Activated CD8-positive, alpha-beta memory T cell treated with anti-CD3 and anti-CD28 coated beads, Interleukin-2, amount 50 U/mL, for 48 hours (primary cell): Measurements from ENCODE around the gene LENG9.
"Not testable (repeated sequence)": the region's sequence is repeated elsewhere in the genome, so short reads cannot be mapped to it uniquely, and the experiment has no call there.

Experiments
- DNase-seq: peaks from one replicate; pipeline ENCODE4 v3.0.0-alpha.2; 2020

The LENG9 gene

GRCh38 chr19:54463531-54464043 is at the start of gene LENG9:
TSS of gene LENG9 (minus strand) at chr19:54463778. CDS start at chr19:54463526, 252 bp downstream.
- peak; percentile 97 for DNase-seq

DNA sequence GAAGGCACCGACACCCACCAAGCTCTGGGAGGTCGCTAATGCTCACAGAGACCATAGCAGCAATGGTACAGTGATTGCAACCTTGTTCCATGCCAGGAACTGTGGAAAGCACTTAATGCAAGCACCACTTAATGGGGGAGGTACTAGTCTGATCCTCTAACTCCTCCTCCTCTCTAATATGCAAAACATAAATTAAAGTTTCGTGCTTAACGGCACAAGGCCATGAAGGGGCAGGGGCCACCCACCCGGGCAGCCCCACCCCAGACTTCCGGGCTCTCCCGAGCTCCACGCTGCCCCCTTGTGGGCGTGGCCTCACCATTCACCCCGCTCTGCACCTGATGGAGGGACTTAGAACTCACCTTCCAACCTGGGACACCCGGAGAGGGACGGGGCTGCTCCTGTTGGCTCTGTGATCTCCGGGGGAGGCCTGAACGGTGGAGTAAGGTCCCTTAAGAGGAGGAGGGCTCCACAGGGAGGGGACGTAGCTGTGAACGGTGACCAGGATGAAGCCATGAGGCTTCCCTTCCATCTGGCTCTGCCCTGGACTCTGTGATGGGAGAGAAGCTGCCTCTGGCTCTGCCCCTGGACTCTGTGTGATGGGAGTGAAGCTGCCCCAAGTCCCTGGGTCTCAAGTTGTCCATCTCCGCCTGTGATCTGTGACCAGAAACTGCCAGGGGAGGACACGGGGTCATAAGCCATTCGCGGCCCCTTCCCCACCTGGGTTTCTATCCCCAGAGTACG is 45.8 kb upstream of the LENG9 start:
- not testable (repeated sequence) for DNase-seq

- DNase-seq: not testable (repeated sequence)
Measured at GRCh38 chr19:54508487-54508886, 44.9 kb upstream of the LENG9 start.

DNA sequence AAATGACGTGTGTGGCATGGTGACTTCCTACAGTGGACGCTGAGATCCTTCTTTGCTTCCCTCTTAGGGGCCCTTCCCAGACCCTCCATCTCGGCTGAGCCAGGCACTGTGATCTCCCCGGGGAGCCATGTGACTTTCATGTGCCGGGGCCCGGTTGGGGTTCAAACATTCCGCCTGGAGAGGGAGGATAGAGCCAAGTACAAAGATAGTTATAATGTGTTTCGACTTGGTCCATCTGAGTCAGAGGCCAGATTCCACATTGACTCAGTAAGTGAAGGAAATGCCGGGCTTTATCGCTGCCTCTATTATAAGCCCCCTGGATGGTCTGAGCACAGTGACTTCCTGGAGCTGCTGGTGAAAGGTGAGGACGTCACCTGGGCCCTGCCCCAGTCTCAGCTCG is 44.2 kb upstream of the LENG9 start:
- no peak for DNase-seq

- DNase-seq: not testable (repeated sequence)
Measured at GRCh38 chr19:54507038-54507717, 43.6 kb upstream of the LENG9 start.

DNA sequence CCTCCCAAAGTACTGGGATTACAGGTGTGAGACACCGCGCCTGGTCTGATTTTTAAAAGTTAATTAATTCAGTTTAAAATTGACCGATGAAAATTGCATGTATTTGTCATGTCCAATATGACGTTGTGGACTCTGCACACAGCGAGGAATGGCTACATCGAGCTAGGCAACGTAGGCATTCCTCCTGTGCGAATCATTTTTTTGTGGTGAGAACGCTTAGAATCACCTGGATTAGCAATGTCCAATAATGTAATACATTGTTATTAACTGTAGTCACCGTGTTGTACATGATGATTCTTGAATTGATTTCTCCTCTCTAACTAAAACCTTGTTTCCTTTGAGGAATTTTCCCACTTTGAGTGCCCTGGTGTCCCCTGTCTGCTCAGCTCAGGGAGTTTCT is 42.5 kb upstream of the LENG9 start:
- no peak for DNase-seq

GRCh38 chr19:54505542-54505941 is 42.0 kb upstream of the LENG9 start:
- DNase-seq: not testable (repeated sequence)

DNA sequence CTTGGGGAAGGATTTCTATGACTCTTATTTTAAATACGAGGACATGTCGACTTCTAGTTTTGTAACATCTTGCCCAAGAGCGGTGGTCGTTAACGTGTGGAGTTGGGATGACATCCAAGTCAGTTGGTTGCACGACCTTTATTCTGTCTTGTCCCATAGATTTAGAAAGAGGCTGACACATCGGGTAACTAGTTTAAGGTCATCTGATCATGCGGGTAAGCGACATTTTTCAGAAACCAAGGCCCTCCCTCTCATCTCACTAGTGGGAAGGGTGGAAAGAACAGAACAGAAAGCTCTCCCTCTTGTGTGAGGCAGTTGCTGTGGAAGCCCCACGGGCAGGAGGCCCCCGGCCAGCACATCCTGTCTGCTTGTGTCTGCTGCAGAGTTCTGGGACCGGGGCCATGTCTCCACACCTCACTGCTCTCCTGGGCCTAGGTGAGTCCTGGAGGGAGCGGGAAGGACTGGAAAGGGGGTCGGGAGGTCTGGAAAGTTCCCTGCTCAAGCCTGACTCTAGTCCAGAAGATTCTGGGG is 39.0 kb upstream of the LENG9 start, which contains the start of gene LAIR2:
Gene LAIR2, plus strand, starts transcription at position 314 of the 531 bp plus-strand sequence. Its CDS starts 88 bp downstream, at position 402.
- no peak for DNase-seq

- not testable (repeated sequence) for DNase-seq
Measured at GRCh38 chr19:54498451-54498772, 34.8 kb upstream of the LENG9 start.

GRCh38 chr19:54497747-54498450 is 34.3 kb upstream of the LENG9 start:
- not testable (repeated sequence) for DNase-seq

DNA sequence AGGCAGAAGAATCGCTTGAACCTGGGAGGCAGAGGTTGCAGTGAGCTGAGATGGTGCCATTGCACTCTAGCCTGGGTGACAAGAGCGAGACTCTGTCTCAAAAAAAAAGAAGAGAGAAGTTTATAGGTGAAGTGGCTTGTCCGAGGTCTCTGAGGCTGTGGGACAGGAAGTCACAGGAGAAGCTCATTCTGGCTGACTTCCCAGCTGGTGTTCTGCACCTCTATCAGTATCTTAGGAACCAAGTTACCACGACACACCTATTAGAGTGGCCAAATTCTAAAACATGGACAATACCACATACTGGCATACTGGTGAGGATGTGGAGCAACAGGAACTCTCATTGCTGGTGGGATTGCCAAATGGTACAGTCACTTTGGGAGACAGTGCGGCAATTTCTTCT is 31.7 kb upstream of the LENG9 start:
- not testable (repeated sequence) for DNase-seq

DNA sequence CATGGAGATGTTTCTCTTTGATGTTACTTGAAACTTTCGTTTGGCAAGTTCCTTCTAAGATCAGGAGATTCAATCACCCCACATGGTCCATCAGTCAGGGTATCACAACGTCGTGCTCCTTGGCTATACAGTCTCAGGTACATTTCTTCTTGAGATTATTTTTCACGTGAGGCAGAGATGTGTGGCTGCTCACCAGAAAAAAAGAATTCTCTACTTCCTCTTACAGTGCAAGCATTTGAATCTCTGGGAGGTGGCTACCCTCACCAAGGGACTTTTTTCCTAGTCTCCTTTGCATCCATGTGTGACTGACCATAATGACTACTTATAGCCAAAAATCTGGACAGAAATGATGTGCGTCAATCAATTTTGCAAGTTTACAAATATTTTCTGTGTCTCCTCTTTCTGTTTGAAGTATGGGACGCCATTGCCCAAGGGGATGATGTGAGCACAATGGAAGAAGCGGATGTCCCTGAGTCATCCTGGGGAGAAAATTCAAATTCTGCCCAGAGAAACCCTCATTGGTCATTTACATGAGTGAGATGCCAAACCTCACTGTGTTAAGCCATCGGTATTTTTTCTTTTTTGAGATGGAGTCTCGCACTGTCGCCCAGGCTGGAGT is 30.5 kb upstream of the LENG9 start:
- no peak for DNase-seq

- not testable (repeated sequence) for DNase-seq
Measured at GRCh38 chr19:54493056-54493455, 29.5 kb upstream of the LENG9 start.

DNA sequence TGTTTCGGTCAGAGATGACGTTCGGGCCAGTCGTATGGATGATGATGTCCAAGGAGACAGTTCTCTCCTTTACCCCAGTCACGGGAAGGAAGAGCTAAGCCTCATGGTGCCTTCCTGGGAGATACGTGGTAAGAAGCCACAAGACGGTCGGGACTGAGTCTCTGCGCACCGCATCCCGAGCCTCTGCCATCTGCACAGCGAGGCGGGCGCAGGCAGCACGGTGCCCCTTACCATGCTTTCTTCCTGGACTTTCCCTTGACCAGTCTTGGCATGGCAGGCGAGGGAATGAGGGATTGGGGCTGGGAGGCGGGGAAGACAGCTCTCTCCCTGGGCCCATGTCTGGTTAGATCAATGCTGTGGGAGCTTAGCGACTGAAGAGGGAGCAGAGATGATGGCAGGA is 29.0 kb upstream of the LENG9 start:
- DNase-seq: no peak

- DNase-seq: no peak
Measured at GRCh38 chr19:54489766-54490165, 26.2 kb upstream of the LENG9 start.

DNA sequence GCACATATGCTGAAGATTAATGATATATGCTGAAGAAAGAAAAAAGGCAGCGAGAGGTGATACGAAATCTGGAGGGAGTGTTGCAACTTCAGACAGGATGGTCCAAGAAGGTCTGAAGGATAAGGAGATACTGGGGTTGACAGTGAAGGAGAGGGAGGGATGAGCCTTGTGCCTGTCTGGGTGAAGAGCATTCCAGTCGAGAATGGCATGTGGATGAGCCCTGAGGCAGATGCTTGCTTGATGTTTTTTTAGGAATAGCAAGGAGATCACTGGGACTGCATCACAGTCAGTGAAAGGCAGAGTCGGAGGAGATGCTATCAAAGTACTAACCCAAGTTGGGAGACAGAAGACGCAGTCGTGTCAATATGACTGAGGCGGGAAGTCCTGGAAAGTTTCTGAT is 25.8 kb upstream of the LENG9 start:
- no peak for DNase-seq

- DNase-seq: no peak
Measured at GRCh38 chr19:54485851-54486250, 22.3 kb upstream of the LENG9 start.

DNA sequence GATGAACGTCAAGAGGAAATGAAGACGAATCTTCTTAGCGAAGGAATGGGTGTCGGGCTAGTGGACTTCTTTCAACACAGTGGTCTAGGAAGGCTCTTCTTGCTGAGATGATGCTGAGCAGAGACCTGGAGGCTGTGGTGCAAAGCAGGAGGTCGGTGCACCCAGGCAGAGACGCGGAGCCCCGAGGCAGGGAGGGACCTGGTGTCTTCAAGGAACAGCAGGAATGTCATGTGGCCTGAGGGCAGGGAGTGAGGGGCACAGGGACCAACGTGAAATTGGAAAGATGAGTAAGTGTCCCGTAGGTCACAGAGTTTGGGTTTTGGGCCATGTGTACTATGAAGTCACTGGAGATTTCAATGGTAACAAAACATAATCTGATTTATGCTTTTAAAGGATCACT is 20.9 kb upstream of the LENG9 start:
- no peak for DNase-seq

- DNase-seq: no peak
Measured at GRCh38 chr19:54482889-54483288, 19.3 kb upstream of the LENG9 start.

- DNase-seq: peak; percentile 66
Measured at GRCh38 chr19:54481326-54481930, 17.9 kb upstream of the LENG9 start.

DNA sequence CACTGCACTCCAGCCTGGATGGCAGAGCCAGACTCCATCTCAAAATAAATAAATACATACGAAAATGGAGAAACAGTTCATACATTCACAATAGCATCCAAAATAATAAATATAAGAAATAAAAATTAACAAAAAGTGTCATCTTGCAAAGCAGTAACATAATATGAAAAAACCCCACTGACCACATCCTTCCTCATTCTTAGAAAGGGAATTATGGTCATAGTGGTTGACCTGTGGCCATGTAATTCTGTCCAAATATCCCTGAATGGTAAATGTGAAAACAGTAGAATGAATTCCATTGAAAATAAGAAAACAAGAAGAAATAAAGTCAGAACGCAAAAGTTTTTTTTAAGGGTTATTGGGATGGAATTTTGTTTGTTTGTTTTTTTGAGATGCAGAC is 16.5 kb upstream of the LENG9 start:
- DNase-seq: no peak

- peak; percentile 55 for DNase-seq
Measured at GRCh38 chr19:54478677-54479266, 15.2 kb upstream of the LENG9 start.
